GM18867 (cell line): Measurements from ENCODE around the gene POMT1.

Experiments used
- ATAC-seq: cut with Tn5 transposase; IDR thresholded peaks from one replicate; pipeline ENCODE4 v1.9.1; 2021; ENCODE audit warnings: mild to moderate bottlenecking, moderate library complexity; ENCODE audit not compliant: unreplicated experiment

The POMT1 gene

DNA sequence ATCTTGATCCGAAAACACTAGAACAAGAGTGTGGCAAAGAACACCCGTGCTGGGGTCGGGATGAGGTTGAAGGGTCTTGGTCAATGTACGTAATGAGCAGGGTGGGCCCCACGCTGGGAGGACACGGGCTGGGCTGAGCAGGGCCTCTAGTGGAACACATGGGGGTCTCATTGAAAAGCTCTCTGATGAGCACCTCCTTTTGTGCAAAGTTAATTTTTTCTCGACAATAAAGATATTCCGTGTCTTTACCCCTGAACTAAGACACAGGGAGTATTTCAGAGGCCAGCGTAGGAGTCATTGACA, 20.3 kb downstream of the POMT1 start:
- ATAC-seq, result no peak

GRCh38 chr9:131523451-131524435, 21.0 kb downstream of the POMT1 start:
- no peak for ATAC-seq

GRCh38 chr9:131524665-131525315, 22.1 kb downstream of the POMT1 start:
- ATAC-seq, result no peak

DNA sequence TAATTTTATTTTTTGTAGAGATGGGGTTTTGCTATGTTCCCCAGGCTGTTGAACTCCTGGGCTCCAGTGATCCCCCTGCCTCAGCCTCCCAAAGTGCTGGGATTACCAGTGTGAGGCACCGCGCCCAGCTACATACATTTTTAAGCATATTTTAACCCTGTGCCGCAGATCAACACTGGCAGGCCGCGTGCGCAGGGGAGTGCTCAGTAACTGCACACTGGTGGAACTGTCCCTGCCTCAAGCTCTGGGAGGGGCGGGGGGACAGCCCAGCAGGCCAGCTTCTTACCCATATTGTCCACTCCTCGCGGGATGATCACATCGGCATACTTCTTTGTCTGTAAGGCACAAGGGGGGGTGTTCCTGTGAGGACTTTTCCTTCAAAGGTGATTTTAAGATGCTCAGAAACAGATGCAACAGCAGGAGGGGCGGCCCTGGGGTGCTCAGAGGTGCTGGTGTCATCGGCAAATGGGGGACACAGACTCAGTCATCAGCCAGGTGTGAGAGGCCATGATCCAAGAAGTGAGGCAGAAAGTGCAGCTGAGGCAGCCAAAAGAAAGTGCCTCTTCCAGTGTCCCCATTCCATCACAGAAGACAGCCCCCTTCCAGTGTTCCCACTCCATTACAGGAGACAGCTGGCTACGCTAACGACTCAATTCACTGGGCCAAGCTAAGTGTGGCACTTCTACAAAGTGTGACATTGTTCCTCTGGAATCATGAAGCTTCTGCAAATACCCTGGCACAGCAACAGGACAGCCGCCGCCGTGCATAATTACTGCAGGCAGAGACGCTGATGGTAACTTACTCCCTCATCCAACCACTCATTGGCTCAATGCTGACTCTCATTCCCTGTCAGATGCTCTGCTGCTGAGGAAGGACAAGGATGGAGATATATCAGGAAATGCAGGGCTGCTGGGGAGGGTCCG, 23.2 kb downstream of the POMT1 start:
- ATAC-seq, result no peak

- no peak for ATAC-seq
Observed at GRCh38 chr9:131528186-131528585, 25.5 kb downstream of the POMT1 start.

DNA sequence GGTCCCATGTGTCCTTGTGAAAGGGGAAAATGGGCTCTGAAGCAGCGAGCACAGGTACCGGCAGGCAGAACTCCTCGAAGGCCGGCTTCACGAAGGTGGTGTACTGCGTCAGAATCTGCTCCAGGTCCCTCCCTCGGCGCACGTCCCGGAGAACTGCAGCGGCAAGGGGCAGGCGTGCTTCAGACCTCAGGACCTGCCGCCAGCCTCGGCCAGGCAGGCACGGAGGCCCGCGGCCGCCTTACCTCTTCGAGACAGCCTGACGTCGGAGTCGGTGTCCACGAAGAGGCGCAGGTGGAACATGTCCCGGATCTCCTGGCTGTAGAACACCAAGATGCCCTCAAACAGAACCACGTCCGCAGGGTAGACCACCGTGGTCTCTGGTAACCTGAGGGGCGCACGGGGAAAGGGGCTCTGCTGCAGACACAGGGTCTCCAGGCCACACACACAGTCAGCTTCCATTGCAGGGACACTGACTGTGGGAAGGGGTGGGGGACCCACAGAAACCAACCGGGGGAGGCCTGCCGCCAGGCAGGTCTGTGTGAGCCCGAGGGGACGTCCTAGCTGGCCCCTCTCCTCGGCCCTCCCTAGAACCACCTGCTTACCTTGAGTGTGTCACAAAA, 26.3 kb downstream of the POMT1 start:
- no peak for ATAC-seq

DNA sequence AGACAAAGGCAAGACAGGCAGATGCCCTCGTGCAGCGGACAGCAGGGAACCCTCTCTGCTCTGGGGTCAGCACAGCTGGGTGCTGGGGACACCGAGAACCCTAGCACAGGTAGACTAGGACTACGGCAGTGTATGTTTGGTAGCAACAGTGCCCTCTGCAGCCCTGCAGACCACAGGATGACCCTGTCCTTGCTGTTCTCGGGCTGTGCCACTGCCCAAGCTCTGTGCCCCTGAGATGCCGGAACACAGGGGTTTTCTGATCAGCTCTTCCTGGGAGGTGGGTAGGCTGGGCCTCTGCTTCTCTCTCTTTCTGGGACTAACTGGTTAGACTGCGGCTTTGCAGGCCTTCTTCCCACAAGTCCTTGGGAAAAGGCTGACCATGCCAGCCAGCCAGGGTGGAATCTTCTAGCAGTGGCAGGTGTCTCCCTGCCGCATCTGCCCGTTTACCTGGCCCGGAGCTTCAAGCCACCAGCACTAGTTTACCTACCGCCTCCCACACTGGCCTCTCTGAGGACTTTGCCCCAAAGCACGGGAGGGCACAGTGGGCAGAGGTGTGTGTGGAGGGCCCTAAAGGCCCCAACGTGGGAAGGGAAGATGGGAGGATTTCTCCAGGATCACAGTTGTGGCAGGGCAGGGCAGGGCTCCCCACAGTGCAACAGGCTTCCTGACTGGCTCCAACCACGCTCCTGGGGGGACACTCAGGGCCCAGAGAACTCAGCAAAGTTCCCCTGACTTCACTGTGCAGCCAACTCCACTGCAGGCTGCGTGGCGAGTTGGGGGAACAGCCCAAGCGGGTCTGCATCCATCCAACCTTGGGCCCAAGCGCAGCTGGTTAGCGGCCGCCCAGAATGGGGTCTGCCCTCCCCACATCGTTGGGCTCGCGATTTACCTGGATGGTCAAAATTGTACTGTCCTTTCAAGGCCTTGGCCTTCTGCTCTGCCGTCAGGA, 27.2 kb downstream of the POMT1 start:
- no peak for ATAC-seq

DNA sequence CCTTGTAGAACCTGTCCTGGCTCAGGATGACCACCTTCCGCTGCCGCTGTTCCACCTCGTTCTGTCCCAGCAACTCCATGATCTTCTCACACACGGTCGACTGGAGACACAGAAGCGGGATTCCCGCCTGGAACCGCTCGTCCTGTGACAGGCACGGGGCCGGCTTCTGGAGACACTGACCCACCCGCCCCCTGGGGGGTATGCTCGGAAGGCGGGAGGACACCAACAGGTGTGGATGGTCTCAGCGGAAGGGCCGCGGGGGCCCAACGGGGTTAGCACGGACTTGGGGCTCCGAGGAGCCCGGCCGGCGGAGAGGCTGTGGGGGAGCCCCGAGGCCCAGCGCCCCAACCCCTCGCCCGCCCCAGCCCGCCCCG, 27.8 kb downstream of the POMT1 start:
- ATAC-seq, result peak; percentile 21

DNA sequence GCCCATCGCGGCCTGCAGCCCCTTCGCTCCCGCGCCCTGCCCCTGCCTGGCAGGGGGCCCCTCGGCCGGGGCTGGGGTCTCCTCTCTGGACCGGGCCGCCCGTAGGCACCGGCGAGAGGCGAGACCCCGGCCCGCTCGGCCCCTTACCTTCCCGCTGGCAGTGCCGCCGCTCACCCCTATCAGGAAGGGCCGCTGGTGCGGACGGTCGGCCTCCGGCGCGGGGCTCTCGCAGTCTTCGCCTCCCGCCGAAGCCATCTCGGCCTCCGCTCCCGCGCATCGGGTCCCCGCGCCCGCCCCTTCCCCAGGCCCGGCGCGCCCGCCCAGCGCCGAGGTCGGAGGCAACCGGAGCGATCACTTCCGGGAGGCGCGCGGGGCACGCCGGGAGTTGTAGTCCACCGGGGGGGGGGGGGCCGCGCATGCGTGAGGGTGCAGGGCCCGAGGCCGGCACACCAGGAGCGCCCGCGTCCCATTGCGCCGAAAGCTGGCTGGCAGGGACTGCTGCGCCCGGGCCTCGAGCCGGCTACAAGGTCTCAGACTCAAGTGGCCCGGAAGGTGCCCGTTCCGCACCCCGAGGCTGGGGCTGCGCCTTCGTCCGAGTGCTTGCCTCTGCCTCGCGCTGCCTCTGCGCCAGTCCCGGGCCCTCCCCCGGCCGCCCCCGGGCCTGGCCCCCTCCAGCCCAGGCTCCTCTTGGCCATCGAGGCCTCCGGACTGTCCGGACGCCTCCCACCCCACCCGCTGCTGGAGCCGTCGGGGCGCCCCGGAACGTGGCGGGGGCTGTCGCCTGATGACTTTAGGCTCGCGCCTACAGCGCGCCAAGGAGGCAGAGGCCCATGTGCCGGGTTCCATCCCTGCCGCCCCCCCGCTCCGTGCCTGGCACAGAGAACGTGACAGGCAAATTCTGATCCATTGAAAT, 28.5 kb downstream of the POMT1 start, which contains the start of gene UCK1:
TSS of gene UCK1 (minus strand) at position 344 of the 913 bp plus-strand sequence. CDS start at position 255, 89 bp downstream.
- peak; percentile 83 for ATAC-seq

- ATAC-seq, result no peak
Observed at GRCh38 chr9:131534721-131535237, 32.1 kb downstream of the POMT1 start.

- no peak for ATAC-seq
Observed at GRCh38 chr9:131537946-131538345, 35.2 kb downstream of the POMT1 start.

DNA sequence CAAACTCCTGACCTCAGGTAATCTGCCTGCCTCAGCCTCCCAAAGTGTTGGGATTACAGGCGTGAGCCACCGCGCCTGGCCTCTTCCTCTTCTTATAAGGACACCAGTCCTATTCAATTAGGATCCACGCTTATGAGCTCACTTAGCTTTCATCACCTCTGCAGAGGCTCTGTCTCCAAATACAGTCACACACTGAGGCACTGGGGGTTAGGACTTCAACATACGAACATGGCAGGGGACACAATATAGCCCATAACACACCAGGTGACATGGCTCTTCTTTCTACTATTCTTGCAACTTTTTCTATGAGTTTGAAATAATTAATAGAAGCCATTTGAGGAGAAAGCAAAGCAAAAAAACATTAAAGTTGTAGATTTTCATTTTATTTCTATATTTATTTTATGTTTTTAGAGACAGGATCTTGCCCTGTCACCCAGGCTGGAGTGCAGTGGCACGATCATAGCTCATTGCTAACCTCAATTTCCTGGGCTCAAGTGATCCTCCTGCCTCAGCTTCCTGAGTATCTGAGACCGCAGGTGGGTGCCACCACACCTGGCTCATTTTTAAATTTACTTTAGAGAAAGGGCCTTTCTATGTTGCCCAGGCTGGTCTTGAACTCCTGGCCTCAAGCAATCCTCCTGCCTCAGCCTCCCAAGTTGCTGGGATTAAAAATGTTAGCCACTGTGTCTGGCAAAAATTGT, 36.7 kb downstream of the POMT1 start:
- ATAC-seq, result no peak

GRCh38 chr9:131543141-131543540, 40.4 kb downstream of the POMT1 start:
- no peak for ATAC-seq

DNA sequence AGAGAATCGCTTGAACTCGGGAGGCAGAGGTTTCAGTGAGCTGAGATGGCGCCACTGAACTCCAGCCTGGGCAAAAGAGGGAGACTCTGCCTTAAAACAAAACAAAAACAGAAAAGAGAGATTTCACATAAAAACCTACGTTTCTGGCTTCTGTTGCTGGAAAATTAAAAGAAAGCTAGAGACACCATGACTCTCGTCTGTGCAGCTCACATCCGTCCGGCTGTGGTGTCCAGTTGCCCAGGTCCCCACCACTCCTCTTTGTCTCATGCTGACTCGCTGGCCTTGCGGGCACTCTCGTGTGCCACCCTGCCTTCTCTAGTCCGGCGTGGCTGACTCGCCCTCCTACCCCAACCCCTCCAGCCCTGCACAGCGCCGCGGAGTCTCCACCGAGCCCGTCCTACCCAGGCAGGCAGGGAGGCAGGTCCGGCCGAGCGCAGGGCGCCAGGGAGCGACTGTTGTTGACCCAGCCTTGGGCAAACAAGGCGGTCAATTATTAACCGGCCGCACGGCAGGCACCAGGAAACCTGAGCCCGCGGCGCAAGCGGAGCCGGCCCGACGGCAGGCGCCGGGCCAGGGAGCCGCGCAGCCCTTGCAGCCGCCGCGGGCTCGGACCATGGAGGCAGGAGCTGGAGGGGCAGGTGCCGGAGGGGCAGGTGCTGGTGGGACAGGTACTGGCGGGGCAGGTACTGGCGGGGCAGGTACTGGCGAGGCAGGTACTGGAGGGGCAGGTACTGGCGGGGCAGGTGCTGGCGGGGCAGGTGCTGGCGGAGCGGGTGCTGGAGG, 42.5 kb downstream of the POMT1 start, which contains the start of gene PRRT1B:
TSS of gene PRRT1B (plus strand) at position 521 of the 783 bp plus-strand sequence. CDS start at position 614, 93 bp downstream.
- no peak for ATAC-seq

GRCh38 chr9:131545786-131546335, 43.1 kb downstream of the POMT1 start:
- no peak for ATAC-seq

DNA sequence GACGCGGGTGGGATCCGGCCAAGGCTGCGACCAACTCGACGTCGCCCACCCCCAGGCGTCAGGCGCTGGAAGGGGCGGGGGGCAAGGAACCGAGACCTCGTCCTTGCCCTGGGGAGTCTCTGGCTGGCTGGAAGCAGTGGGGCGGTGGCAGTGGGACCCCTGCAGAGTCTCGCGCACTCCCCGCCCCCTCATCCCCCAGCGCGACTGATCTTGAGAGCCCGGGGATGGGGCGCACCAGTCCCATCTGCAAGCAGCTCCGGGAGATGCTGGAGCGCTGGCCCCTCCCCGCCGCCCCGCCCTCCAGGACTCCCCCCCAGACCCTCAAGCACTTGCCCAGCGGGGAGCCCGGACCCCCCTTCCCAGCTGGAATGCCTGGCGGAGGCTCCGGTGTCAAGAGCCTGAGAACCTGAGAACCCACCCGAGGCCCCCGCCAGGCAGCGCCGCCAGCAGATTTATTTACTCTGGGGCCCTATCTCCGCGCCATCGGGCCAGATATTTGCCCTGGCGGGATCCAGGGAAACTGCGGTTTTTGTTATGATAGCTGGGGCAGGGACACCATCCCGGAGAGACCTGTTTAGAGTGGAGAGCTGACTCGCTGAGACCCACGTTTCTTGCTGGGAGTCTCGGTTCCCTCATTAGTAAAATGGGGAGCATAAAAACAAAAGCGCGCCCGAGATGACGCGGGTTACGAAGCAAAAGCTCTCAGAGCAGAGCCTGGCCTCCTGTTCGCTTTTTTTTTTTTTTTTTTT, 43.8 kb downstream of the POMT1 start:
- no peak for ATAC-seq
